SK-N-MC (cell line): ENCODE results near the gene AP3D1.

Experiments used
- DNase-seq: peaks from one replicate; pipeline ENCODE4 v3.0.0-alpha.2; 2011; ENCODE audit warnings: low read depth, low spot score
- H3K27ac ChIP-seq: fragments of 200-600 bp; sonication (generic); 2 replicates; pipeline ENCODE4 v1.5.1; 2016; ENCODE audit warnings: mixed run types
- H3K36me3 ChIP-seq: fragments of 200-600 bp; sonication (generic); 2 replicates; pipeline ENCODE4 v1.6.1; 2017; ENCODE audit warnings: antibody characterized with exemption, low read length, mixed read lengths; ENCODE audit not compliant: insufficient read depth
- H3K4me3 ChIP-seq: fragments of 200-600 bp; sonication (generic); 2 replicates; pipeline ENCODE4 v1.5.1; 2016
- H3K9ac ChIP-seq: fragments of 200-600 bp; sonication (generic); 2 replicates; pipeline ENCODE4 v1.8.0; 2017; ENCODE audit warnings: mixed run types, mixed read lengths; ENCODE audit not compliant: insufficient read length
- H3K9me3 ChIP-seq: fragments of 200-600 bp; sonication (generic); 2 replicates; pipeline ENCODE4 v1.6.1; 2017; ENCODE audit warnings: low read depth, mild to moderate bottlenecking, antibody characterized with exemption, low read length, moderate library complexity, mixed read lengths
- EZH2 ChIP-seq: fragments of 200-600 bp; sonication (generic); IDR thresholded peaks from one replicate; pipeline ENCODE4 v1.6.1; 2017; ENCODE audit warnings: antibody characterized with exemption
- FOXP2 ChIP-seq: optimal IDR thresholded peaks from 2 replicates; pipeline ENCODE3; 2011; ENCODE audit warnings: mild to moderate bottlenecking, moderate library complexity; ENCODE audit not compliant: insufficient read depth; ENCODE audit errors: extremely low read length, control extremely low read depth
- POLR2AphosphoS5 ChIP-seq: IDR thresholded peaks from 2 replicates; pipeline ENCODE4 v1.6.1; 2012; ENCODE audit warnings: mild to moderate bottlenecking, low read depth, low read length, borderline replicate concordance

Gene AP3D1

GRCh38 chr19:2145831-2146241 lies 5.5 kb downstream of the AP3D1 start:
- peaks cover 5% of the 10 kb centered on the region for H3K36me3 ChIP-seq
- H3K4me3 ChIP-seq = no peak overlapping the region
- DNase-seq = no peak
- H3K9me3 ChIP-seq = no peaks in the 10 kb centered on the region
- H3K27ac ChIP-seq = no peak overlapping the region
- H3K9ac ChIP-seq = no peak overlapping the region
- TF ChIP-seq POLR2AphosphoS5 (no peak), FOXP2 (no peak), EZH2 (no peak)

DNA sequence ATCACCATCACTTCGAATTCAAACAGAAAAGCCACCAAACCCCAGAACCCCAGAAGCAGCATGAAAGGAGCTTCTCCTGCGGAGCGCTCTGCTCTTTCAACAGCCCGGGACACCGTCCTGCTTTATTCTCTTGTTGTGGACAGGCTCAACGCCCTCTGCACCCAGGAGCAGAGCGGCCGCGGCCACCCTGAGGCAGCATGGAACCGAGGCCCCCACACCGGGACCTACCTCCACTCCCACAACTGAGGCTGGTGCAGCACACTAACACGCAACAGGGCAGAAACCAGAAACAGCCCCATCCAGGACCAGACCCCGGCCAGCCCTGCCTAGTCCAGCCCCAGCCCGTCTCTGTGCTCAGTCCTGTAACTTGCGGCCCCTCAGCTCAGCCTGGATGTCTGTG lies 7.2 kb downstream of the AP3D1 start:
- no peak overlapping the region for H3K4me3 ChIP-seq
- no peak overlapping the region for H3K27ac ChIP-seq
- H3K36me3 ChIP-seq = no peaks in the 10 kb centered on the region; the same call in 1 of the 2 replicates
- TF ChIP-seq EZH2 = no peak
- no peak for TF ChIP-seq FOXP2
- no peak for TF ChIP-seq POLR2AphosphoS5
- H3K9ac ChIP-seq = no peak overlapping the region
- no peaks in the 10 kb centered on the region for H3K9me3 ChIP-seq
- DNase-seq = no peak

- Histone ChIP-seq H3K9me3 (no peaks in the 10 kb centered on the region), H3K9ac (no peak overlapping the region), H3K27ac (no peak overlapping the region), H3K36me3 (peaks cover 7% of the 10 kb centered on the region; the same call in 1 of the 2 replicates), H3K4me3 (no peak overlapping the region)
- DNase-seq = no peak
- TF ChIP-seq EZH2 (no peak), POLR2AphosphoS5 (no peak), FOXP2 (no peak)
These were observed 9.1 kb downstream of the AP3D1 start for GRCh38 chr19:2142173-2142829.

- no peak for DNase-seq
- no peaks in the 10 kb centered on the region for H3K9me3 ChIP-seq
- no peak overlapping the region for H3K9ac ChIP-seq
- no peak overlapping the region for H3K27ac ChIP-seq
- no peak for TF ChIP-seq POLR2AphosphoS5
- TF ChIP-seq FOXP2 = no peak
- H3K4me3 ChIP-seq = no peak overlapping the region
- H3K36me3 ChIP-seq = peaks cover 13% of the 10 kb centered on the region
These were observed 11.2 kb downstream of the AP3D1 start for GRCh38 chr19:2140138-2140569.

GRCh38 chr19:2139385-2140137 lies 11.8 kb downstream of the AP3D1 start:
- TF ChIP-seq POLR2AphosphoS5 (no peak), EZH2 (no peak), FOXP2 (no peak)
- Histone ChIP-seq H3K27ac (no peak overlapping the region), H3K9me3 (no peaks in the 10 kb centered on the region), H3K4me3 (no peak overlapping the region), H3K9ac (no peak overlapping the region), H3K36me3 (peaks cover 13% of the 10 kb centered on the region)
- DNase-seq = no peak

- no peak overlapping the region for H3K4me3 ChIP-seq
- H3K36me3 ChIP-seq = peaks cover 13% of the 10 kb centered on the region
- TF ChIP-seq FOXP2 (no peak), POLR2AphosphoS5 (no peak), EZH2 (no peak)
- H3K9me3 ChIP-seq = no peaks in the 10 kb centered on the region
- peak overlapping the region; percentile 42; the same call in 1 of the 2 replicates for H3K27ac ChIP-seq
- no peak overlapping the region for H3K9ac ChIP-seq
- DNase-seq = no peak
These were observed 13.2 kb downstream of the AP3D1 start for GRCh38 chr19:2138061-2138728.

- no peak overlapping the region for H3K4me3 ChIP-seq
- no peak for TF ChIP-seq EZH2
- no peak for TF ChIP-seq POLR2AphosphoS5
- no peak for TF ChIP-seq FOXP2
- H3K36me3 ChIP-seq = peaks cover 21% of the 10 kb centered on the region
- no peak overlapping the region for H3K9ac ChIP-seq
- no peaks in the 10 kb centered on the region for H3K9me3 ChIP-seq
- H3K27ac ChIP-seq = no peak overlapping the region
- DNase-seq = no peak
These were observed 14.6 kb downstream of the AP3D1 start for GRCh38 chr19:2136796-2137195.

GRCh38 chr19:2135474-2136402 lies 15.6 kb downstream of the AP3D1 start:
- no peak for TF ChIP-seq EZH2
- H3K36me3 ChIP-seq = peaks cover 21% of the 10 kb centered on the region
- DNase-seq = no peak
- H3K9ac ChIP-seq = no peak overlapping the region
- H3K4me3 ChIP-seq = no peak overlapping the region
- H3K27ac ChIP-seq = no peak overlapping the region
- no peaks in the 10 kb centered on the region for H3K9me3 ChIP-seq
